Left ventricle myocardium inferior (tissue), 1 donor: ENCODE data around the gene DCTN2. TPM values are rescaled to one million over a fixed set of nuclear protein-coding genes. Genes with fewer than 3 reads are reported as not detected.
"Not testable (repeated sequence)": the region's sequence is repeated elsewhere in the genome, so short reads cannot be mapped to it uniquely, and the experiment has no call there.

Experiments used
- DNase-seq: peaks from one replicate; pipeline ENCODE4 v3.0.0-alpha.2; 2020
- H3K27ac ChIP-seq: fragments of 200-600 bp; replicated peaks from 2 replicates; pipeline ENCODE4 v1.8.0; 2021
- H3K27me3 ChIP-seq: fragments of 200-600 bp; 2 replicates; pipeline ENCODE4 v1.8.0; 2021; ENCODE audit warnings: low read depth
- H3K36me3 ChIP-seq: fragments of 200-600 bp; 2 replicates; pipeline ENCODE4 v1.8.0; 2021
- H3K4me1 ChIP-seq: fragments of 200-600 bp; 2 replicates; pipeline ENCODE4 v1.8.0; 2021
- H3K4me3 ChIP-seq: fragments of 200-600 bp; 2 replicates; pipeline ENCODE4 v1.8.0; 2021; ENCODE audit warnings: mild to moderate bottlenecking, moderate library complexity
- H3K9me3 ChIP-seq: fragments of 200-600 bp; replicated peaks from 2 replicates; pipeline ENCODE4 v1.8.0; 2021
- CTCF ChIP-seq: fragments of 200-600 bp; IDR thresholded peaks from 2 replicates; pipeline ENCODE4 v1.8.0; 2021; ENCODE audit warnings: antibody characterized with exemption, mild to moderate bottlenecking, borderline replicate concordance
- intact Hi-C: fragments of 100-400 bp; cut with micrococcal nuclease; formaldehyde crosslinking; loops from one replicate; pipeline ENCODE4 v1.11.0; 2022
- total RNA-seq: library from RNA; stranded (reverse); fragmentation: NEBNext Ultra II Directional; extraction: Animal tissue kit (Norgen Biotek cat#: 25700); gene quantifications from one replicate; pipeline ENCODE4 v1.2.1, GENCODE V29; 2021
- donor health status: DM: no; HTN: yes; CAD: no; lungs with severe emphysema.

DCTN2 gene
- total RNA-seq, 1 donor from 2014 or later: 87.8 TPM

GRCh38 chr12:57569858-57570257, 22.9 kb upstream of the DCTN2 start:
- no peak for DNase-seq
- peaks cover 83% of the 10 kb centered on the region for H3K27me3 ChIP-seq
- no peak overlapping the region for H3K27ac ChIP-seq
- intact Hi-C loops: no loop called here
- H3K36me3 ChIP-seq: no peaks in the 10 kb centered on the region
- H3K4me1 ChIP-seq: no peaks in the 10 kb centered on the region
- no peak overlapping the region for H3K4me3 ChIP-seq
- H3K9me3 ChIP-seq: no peaks in the 10 kb centered on the region
- no peak for TF ChIP-seq CTCF

- Histone ChIP-seq H3K27ac (no peak overlapping the region), H3K36me3 (no peaks in the 10 kb centered on the region), H3K27me3 (peaks cover 90% of the 10 kb centered on the region), H3K4me1 (no peaks in the 10 kb centered on the region), H3K9me3 (no peaks in the 10 kb centered on the region), H3K4me3 (no peak overlapping the region)
- no peak for TF ChIP-seq CTCF
- intact Hi-C loops: no loop called here
- DNase-seq: no peak
Observed at GRCh38 chr12:57568838-57569237, 21.8 kb upstream of the DCTN2 start.

GRCh38 chr12:57564178-57564740, 17.3 kb upstream of the DCTN2 start:
- intact Hi-C loops: no loop called here
- DNase-seq: no peak
- no peaks in the 10 kb centered on the region for H3K4me1 ChIP-seq
- no peak overlapping the region for H3K27ac ChIP-seq
- H3K9me3 ChIP-seq: no peaks in the 10 kb centered on the region
- TF ChIP-seq CTCF: no peak
- peaks cover 80% of the 10 kb centered on the region for H3K27me3 ChIP-seq
- H3K36me3 ChIP-seq: no peaks in the 10 kb centered on the region
- no peak overlapping the region for H3K4me3 ChIP-seq

GRCh38 chr12:57563358-57563757, 16.4 kb upstream of the DCTN2 start:
- TF ChIP-seq CTCF: no peak
- Histone ChIP-seq H3K36me3 (no peaks in the 10 kb centered on the region), H3K27me3 (peaks cover 71% of the 10 kb centered on the region), H3K27ac (no peak overlapping the region), H3K4me3 (no peak overlapping the region), H3K4me1 (no peaks in the 10 kb centered on the region), H3K9me3 (no peaks in the 10 kb centered on the region)
- no peak for DNase-seq
- intact Hi-C loops: no loop called here

GRCh38 chr12:57561117-57561516, 14.1 kb upstream of the DCTN2 start:
- H3K36me3 ChIP-seq, DNase-seq, intact Hi-C loops, H3K4me1 ChIP-seq, H3K27ac ChIP-seq, H3K4me3 ChIP-seq, H3K9me3 ChIP-seq: not testable (repeated sequence)
- H3K27me3 ChIP-seq: peaks cover 50% of the 10 kb centered on the region

- no peak for DNase-seq
- H3K27me3 ChIP-seq: peaks cover 44% of the 10 kb centered on the region
- intact Hi-C loops: no loop called here
- no peaks in the 10 kb centered on the region for H3K4me1 ChIP-seq
- TF ChIP-seq CTCF: no peak
- no peaks in the 10 kb centered on the region for H3K36me3 ChIP-seq
- no peak overlapping the region for H3K4me3 ChIP-seq
- no peak overlapping the region for H3K27ac ChIP-seq
- H3K9me3 ChIP-seq: no peaks in the 10 kb centered on the region
Observed at GRCh38 chr12:57560516-57560915, 13.5 kb upstream of the DCTN2 start.
